ENCODE measurements around the gene ELOVL5.

The ELOVL5 gene

DNA sequence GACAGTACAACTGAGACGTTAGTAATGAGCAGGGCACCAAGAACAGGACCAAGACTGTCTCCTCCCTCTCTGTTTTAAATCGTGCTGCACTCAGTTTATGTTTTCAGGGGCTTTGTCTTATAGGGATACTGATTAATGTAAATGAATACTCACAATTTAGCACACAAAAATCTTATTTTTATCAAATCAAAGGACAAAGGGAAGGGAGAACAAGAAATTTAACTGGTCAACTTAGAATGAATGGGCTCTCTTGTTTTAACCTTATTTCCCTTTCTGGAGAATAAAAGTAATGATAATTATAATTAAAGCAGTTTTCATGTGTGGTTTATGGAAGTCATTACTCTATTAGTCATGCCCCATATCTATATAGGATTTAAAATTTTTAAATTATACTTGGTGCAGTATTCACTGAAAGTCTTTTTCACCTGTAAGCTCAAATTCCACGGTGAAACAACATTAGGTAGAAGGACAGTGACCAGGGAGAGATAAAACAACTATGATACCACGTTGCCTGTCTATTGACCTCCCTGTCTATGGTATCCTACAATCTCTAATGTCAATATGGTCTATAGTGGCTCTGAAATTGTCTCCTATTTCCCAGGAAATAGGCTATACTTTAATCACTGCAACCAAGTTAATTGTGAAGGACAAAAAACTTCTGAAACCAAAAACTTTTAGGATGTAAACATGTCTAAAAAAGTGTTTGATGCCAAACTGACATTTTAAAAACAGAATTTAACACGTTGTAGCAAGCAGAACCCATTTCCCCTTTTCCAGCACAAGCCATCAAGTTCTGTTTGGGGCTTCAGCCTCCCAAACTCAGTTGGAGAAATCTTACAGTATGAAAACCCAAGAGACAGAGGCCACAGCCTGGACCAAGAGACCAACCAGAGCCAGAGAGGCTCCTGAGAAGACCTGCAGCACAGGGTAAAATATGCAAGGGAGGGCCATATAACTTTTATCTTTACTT, 15.0 kb downstream of the ELOVL5 start:
- peak overlapping the region; percentile 98 for H3K27ac ChIP-seq (ENCODE audit: insufficient read depth, low read length, poor library complexity, severe bottlenecking)
- no peak overlapping the region for H3K4me3 ChIP-seq (ENCODE audit: insufficient read depth, low read depth, low read length, poor library complexity, severe bottlenecking)

DNA sequence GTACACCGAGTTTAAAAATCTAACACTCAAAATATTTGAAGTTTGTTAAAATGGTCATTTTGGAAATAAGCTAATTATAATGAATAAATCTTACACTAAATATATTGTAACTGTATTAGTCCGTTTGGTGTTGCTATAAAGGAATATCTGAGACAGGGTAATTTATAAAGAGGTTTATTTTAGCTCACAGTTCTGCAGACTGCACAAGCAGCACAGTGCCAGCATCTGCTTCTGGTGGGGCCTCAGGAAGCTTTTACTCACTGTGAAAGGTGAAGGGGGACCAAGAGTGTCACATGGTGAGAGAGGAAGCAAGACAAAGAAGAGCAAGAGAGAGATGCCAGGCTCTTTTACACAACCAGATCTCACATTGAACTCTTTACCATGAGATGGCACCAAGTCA, 17.1 kb downstream of the ELOVL5 start:
- DNase-seq: no peak
- Histone ChIP-seq H3K4me1 (ENCODE audit: control insufficient read depth, insufficient read depth, low read length, poor library complexity, severe bottlenecking) (peaks cover 56% of the 10 kb centered on the region), H3K4me3 (ENCODE audit: insufficient read depth, low read depth, low read length, poor library complexity, severe bottlenecking) (no peak overlapping the region), H3K27ac (ENCODE audit: insufficient read depth, low read length, poor library complexity, severe bottlenecking) (peak overlapping the region; percentile 45), H3K9me3 (ENCODE audit: control insufficient read depth, low read length) (no peaks in the 10 kb centered on the region), H3K27me3 (replicated peaks; ENCODE audit: control insufficient read depth, insufficient read depth, low read length, poor library complexity, severe bottlenecking) (no peaks in the 10 kb centered on the region), H3K36me3 (ENCODE audit: control insufficient read depth, insufficient read depth, low read length) (no peaks in the 10 kb centered on the region)

More for the DNA sequence above, 15.0 kb downstream of the ELOVL5 start:
- Histone ChIP-seq H3K36me3 (ENCODE audit: control insufficient read depth, insufficient read depth, low read length) (no peaks in the 10 kb centered on the region), H3K27me3 (replicated peaks; ENCODE audit: control insufficient read depth, insufficient read depth, low read length, poor library complexity, severe bottlenecking) (no peaks in the 10 kb centered on the region), H3K9me3 (ENCODE audit: control insufficient read depth, low read length) (no peaks in the 10 kb centered on the region), H3K4me1 (ENCODE audit: control insufficient read depth, insufficient read depth, low read length, poor library complexity, severe bottlenecking) (peaks cover 67% of the 10 kb centered on the region)
- DNase-seq: no peak

DNA sequence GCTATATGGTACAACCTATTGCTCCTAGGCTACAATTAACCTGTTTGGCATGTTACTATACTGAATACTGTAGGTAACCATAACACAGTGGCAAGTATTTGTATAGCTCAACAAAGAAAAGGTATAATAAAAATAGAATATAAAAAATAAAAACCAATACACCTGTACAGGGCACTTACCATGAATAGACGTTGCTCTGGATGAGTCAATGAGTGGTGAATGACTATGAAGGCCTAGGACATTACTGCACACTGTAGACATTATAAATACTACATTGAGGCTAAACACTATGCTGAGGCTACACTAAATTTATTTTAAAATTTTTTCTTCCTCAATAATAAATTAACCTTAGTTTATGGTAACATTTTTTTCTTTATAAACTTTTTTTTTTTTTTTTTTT, 18.6 kb downstream of the ELOVL5 start:
- Histone ChIP-seq H3K36me3 (ENCODE audit: control insufficient read depth, insufficient read depth, low read length) (no peaks in the 10 kb centered on the region), H3K4me3 (ENCODE audit: insufficient read depth, low read depth, low read length, poor library complexity, severe bottlenecking) (no peak overlapping the region), H3K27ac (ENCODE audit: insufficient read depth, low read length, poor library complexity, severe bottlenecking) (no peak overlapping the region), H3K9me3 (ENCODE audit: control insufficient read depth, low read length) (no peaks in the 10 kb centered on the region), H3K4me1 (ENCODE audit: control insufficient read depth, insufficient read depth, low read length, poor library complexity, severe bottlenecking) (peaks cover 46% of the 10 kb centered on the region), H3K27me3 (replicated peaks; ENCODE audit: control insufficient read depth, insufficient read depth, low read length, poor library complexity, severe bottlenecking) (no peaks in the 10 kb centered on the region)
- no peak for DNase-seq

DNA sequence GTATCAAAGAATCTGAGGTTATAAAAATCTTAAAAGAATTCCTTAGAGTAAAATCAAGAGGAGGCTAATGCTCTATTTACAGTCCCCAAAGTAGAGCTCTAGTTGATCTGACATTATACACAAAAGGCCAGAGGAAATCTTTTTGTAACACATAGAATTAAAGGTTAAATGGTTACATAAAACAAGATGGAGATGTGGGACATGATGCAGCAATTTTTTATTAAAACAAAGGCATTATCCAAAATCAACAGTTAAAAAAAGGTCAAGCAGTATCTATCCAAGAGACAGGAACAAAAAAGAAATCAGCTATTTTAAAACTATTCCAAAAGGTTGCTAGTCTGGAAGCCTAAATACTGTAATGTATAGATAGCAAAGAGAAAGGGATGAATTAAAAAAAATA, 20.4 kb downstream of the ELOVL5 start:
- Histone ChIP-seq H3K27me3 (replicated peaks; ENCODE audit: control insufficient read depth, insufficient read depth, low read length, poor library complexity, severe bottlenecking) (no peaks in the 10 kb centered on the region), H3K4me3 (ENCODE audit: insufficient read depth, low read depth, low read length, poor library complexity, severe bottlenecking) (no peak overlapping the region), H3K27ac (ENCODE audit: insufficient read depth, low read length, poor library complexity, severe bottlenecking) (no peak overlapping the region), H3K9me3 (ENCODE audit: control insufficient read depth, low read length) (no peaks in the 10 kb centered on the region), H3K36me3 (ENCODE audit: control insufficient read depth, insufficient read depth, low read length) (no peaks in the 10 kb centered on the region), H3K4me1 (ENCODE audit: control insufficient read depth, insufficient read depth, low read length, poor library complexity, severe bottlenecking) (peaks cover 31% of the 10 kb centered on the region)
- no peak for DNase-seq

DNA sequence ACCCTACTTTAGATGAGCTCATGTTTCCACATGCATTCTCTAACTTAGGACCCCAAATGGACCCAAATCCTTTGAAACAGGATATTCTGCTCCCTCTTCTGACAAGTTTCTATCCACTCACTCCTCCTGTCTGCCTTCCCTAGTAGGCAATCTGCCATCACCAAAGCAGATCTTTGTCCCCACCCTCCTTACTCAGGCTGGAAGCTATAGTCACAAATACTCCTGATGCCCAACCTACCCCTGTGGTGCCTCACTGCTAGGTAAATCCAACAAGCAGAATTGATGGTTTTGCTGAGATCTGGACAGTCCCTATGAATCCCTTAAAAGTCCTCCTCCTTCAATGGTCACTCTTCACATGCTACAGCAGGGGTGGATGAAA, 21.7 kb downstream of the ELOVL5 start:
- Histone ChIP-seq H3K9me3 (ENCODE audit: control insufficient read depth, low read length) (no peaks in the 10 kb centered on the region), H3K4me1 (ENCODE audit: control insufficient read depth, insufficient read depth, low read length, poor library complexity, severe bottlenecking) (peaks cover 17% of the 10 kb centered on the region), H3K27me3 (replicated peaks; ENCODE audit: control insufficient read depth, insufficient read depth, low read length, poor library complexity, severe bottlenecking) (no peaks in the 10 kb centered on the region), H3K4me3 (ENCODE audit: insufficient read depth, low read depth, low read length, poor library complexity, severe bottlenecking) (no peak overlapping the region), H3K27ac (ENCODE audit: insufficient read depth, low read length, poor library complexity, severe bottlenecking) (no peak overlapping the region), H3K36me3 (ENCODE audit: control insufficient read depth, insufficient read depth, low read length) (no peaks in the 10 kb centered on the region)
- DNase-seq: no peak

DNA sequence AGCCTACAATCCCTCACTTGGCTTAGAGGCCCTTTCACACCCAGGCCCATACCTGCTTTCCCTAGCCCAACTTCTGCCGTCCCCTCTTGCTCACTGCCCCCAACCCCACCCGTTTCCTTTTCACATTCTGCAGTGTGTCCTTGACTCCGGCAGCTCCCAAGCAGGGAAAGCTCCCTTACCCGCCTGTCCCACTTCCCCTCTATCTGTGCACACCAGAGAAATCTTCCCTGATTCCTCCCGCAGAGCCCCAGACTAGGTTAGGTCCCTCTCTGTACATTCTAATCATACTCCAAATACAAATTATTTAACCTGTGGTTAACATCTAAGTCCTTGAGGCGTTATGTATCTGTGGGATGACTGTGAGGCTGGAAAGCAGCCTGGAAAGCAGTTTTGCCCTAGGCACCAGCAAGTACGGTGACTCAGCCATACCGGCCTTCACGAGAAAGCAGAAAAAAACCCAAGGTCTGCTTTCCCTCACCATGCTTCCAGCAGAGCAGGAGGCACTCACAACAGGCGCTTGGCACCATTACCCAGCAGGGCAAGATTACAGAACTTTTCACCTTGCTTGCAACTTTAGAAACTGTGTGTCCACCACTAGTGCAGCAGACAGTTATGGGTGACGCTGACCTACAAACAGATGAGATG, 22.3 kb downstream of the ELOVL5 start:
- no peak overlapping the region for H3K27ac ChIP-seq (ENCODE audit: insufficient read depth, low read length, poor library complexity, severe bottlenecking)
- no peak for DNase-seq
- H3K4me3 ChIP-seq (ENCODE audit: insufficient read depth, low read depth, low read length, poor library complexity, severe bottlenecking): no peak overlapping the region
- H3K9me3 ChIP-seq (ENCODE audit: control insufficient read depth, low read length): no peaks in the 10 kb centered on the region
- H3K4me1 ChIP-seq (ENCODE audit: control insufficient read depth, insufficient read depth, low read length, poor library complexity, severe bottlenecking): peaks cover 17% of the 10 kb centered on the region
- H3K27me3 ChIP-seq (replicated peaks; ENCODE audit: control insufficient read depth, insufficient read depth, low read length, poor library complexity, severe bottlenecking): no peaks in the 10 kb centered on the region
- no peaks in the 10 kb centered on the region for H3K36me3 ChIP-seq (ENCODE audit: control insufficient read depth, insufficient read depth, low read length)

DNA sequence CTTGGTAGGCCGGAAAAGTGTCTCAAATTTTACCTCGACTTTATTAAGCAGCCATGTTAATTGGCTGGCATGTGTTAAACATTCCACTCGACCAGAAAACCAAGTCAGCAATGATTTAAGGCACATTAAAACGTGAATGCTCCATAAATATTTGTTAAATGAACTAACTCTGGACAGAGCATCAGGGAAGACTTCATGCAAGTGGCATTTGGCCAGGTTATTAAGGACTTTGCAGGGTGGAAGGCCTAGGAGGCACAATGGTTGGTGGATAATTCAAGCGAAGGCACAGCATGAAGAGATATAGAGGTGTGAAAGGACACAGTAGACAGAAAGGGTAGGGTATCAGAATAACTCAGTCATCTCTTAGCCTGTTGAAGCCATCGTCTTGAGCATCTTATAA, 23.0 kb downstream of the ELOVL5 start:
- H3K27ac ChIP-seq (ENCODE audit: insufficient read depth, low read length, poor library complexity, severe bottlenecking): no peak overlapping the region
- no peaks in the 10 kb centered on the region for H3K36me3 ChIP-seq (ENCODE audit: control insufficient read depth, insufficient read depth, low read length)
- no peaks in the 10 kb centered on the region for H3K9me3 ChIP-seq (ENCODE audit: control insufficient read depth, low read length)
- no peaks in the 10 kb centered on the region for H3K27me3 ChIP-seq (replicated peaks; ENCODE audit: control insufficient read depth, insufficient read depth, low read length, poor library complexity, severe bottlenecking)
- no peak for DNase-seq
- peaks cover 17% of the 10 kb centered on the region for H3K4me1 ChIP-seq (ENCODE audit: control insufficient read depth, insufficient read depth, low read length, poor library complexity, severe bottlenecking)
- H3K4me3 ChIP-seq (ENCODE audit: insufficient read depth, low read depth, low read length, poor library complexity, severe bottlenecking): no peak overlapping the region

DNA sequence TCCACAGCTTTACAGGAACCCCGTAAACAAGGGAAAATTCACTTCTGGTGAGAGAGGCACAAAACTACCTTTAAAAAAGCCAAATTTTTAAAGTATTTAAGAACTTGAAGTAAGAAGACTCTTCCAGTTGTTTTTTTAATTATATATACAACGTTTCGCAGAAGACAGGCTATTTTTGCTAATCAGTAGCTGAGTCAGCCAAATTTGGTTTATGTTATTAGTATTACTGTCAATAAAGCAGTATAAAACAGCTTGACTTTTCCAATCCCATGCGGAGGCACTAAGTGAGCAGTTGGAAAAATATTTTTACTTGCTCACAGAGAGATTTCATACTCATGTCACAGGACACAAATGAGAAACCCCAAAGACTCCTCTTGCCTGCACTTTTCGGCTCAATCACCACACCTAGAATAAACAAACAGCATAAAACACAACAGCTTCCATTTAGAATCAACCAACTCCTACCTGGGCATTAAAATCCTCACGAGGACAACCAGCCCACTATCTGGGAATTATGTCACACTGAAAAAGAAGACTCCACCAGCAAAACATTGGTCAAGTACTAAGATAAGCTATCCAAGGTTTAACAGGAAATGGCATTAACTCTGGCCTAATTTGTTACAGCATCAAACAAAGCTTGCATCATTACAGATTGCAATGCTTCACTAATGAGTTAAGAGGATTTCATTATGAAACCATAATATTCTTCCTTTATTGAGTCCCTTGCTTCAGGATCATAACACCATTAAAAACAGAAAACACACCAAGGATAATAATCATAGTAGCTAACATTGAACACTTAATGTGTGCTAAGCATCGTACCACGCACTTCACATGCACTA, 26.3 kb downstream of the ELOVL5 start:
- peaks cover 4% of the 10 kb centered on the region for H3K36me3 ChIP-seq (ENCODE audit: control insufficient read depth, insufficient read depth, low read length)
- DNase-seq: no peak
- H3K4me3 ChIP-seq (ENCODE audit: insufficient read depth, low read depth, low read length, poor library complexity, severe bottlenecking): no peak overlapping the region
- no peaks in the 10 kb centered on the region for H3K27me3 ChIP-seq (replicated peaks; ENCODE audit: control insufficient read depth, insufficient read depth, low read length, poor library complexity, severe bottlenecking)
- H3K9me3 ChIP-seq (ENCODE audit: control insufficient read depth, low read length): no peaks in the 10 kb centered on the region
- no peak overlapping the region for H3K27ac ChIP-seq (ENCODE audit: insufficient read depth, low read length, poor library complexity, severe bottlenecking)
- H3K4me1 ChIP-seq (ENCODE audit: control insufficient read depth, insufficient read depth, low read length, poor library complexity, severe bottlenecking): peaks cover 12% of the 10 kb centered on the region

DNA sequence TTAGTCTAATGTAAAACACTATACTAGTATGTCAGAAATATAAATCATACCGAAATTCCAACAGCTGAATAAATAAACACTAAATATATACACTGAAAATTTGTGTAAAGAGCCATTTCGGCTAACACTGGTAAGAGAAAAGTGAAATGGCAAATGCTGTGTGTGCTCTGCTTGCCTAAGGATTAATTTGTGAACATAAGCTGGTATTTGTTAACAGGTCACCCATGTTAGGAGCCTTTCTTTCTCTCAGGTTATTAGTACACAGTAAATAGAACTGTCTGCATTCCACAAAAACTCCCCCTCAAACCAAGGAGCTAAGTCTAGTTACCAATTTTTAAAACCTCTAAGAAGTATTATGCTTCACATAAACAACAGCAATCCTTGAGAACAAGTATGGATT, 27.0 kb downstream of the ELOVL5 start:
- no peak overlapping the region for H3K27ac ChIP-seq (ENCODE audit: insufficient read depth, low read length, poor library complexity, severe bottlenecking)

More for the DNA sequence above, 27.0 kb downstream of the ELOVL5 start:
- Histone ChIP-seq H3K27me3 (replicated peaks; ENCODE audit: control insufficient read depth, insufficient read depth, low read length, poor library complexity, severe bottlenecking) (no peaks in the 10 kb centered on the region), H3K36me3 (ENCODE audit: control insufficient read depth, insufficient read depth, low read length) (peaks cover 4% of the 10 kb centered on the region), H3K4me1 (ENCODE audit: control insufficient read depth, insufficient read depth, low read length, poor library complexity, severe bottlenecking) (peaks cover 8% of the 10 kb centered on the region), H3K9me3 (ENCODE audit: control insufficient read depth, low read length) (no peaks in the 10 kb centered on the region), H3K4me3 (ENCODE audit: insufficient read depth, low read depth, low read length, poor library complexity, severe bottlenecking) (no peak overlapping the region)
- DNase-seq: no peak

All from effector memory CD4-positive, alpha-beta T cell (primary cell).